HAP-1 (cell line): ENCODE data around the gene SPARC.

Experiments
- DNase-seq, 2 experiments: peaks; one replicate each; pipeline ENCODE4 v3.0.0-alpha.2; 2016 to 2020; ENCODE audit warnings: low spot score in 2 of 2
- H3K27me3 ChIP-seq: fragments of 250-450 bp; sonication (Bioruptor Pico); 2 replicates; pipeline ENCODE4 v1.5.1; 2020; ENCODE audit warnings: low read depth, mild to moderate bottlenecking, moderate library complexity
- H3K36me3 ChIP-seq: fragments of 250-450 bp; sonication (Bioruptor Pico); replicated peaks from 2 replicates; pipeline ENCODE4 v1.5.1; 2020; ENCODE audit warnings: mild to moderate bottlenecking
- H3K4me1 ChIP-seq: fragments of 250-450 bp; sonication (Bioruptor Pico); 2 replicates; pipeline ENCODE4 v1.5.1; 2020; ENCODE audit warnings: mild to moderate bottlenecking
- H3K4me3 ChIP-seq: fragments of 250-450 bp; sonication (Bioruptor Pico); 2 replicates; pipeline ENCODE4 v1.5.1; 2020; ENCODE audit warnings: mild to moderate bottlenecking, moderate library complexity
- H3K9me3 ChIP-seq: fragments of 250-450 bp; sonication (Bioruptor Pico); 2 replicates; pipeline ENCODE4 v1.5.1; 2020; ENCODE audit warnings: mild to moderate bottlenecking, moderate library complexity
- in situ Hi-C: fragments of 300-500 bp; cut with MboI; formaldehyde crosslinking; loops from 3 replicates; pipeline ENCODE4 v1.14.3; 2020; ENCODE audit warnings: low sequenced_read_pairs, inconsistent platforms, mixed read lengths

Gene SPARC

GRCh38 chr5:151651997-151652645 lies 34.6 kb downstream of the SPARC start:
- Histone ChIP-seq H3K27me3 (peaks cover 18% of the 10 kb centered on the region), H3K9me3 (no peaks in the 10 kb centered on the region), H3K4me1 (no peaks in the 10 kb centered on the region), H3K4me3 (no peak overlapping the region), H3K36me3 (no peaks in the 10 kb centered on the region)
- DNase-seq, result peak; percentile 64 to 86
- in situ Hi-C loops, result loop anchor here (5.0 kb wide), 1 partner anchor 205 kb away; the partner anchor contains the start of gene SLC36A1

GRCh38 chr5:151648988-151649387 lies 37.7 kb downstream of the SPARC start:
- no peak for DNase-seq
- Histone ChIP-seq H3K27me3 (peaks cover 2% of the 10 kb centered on the region; the same call in 1 of the 2 replicates), H3K4me3 (no peak overlapping the region), H3K4me1 (no peaks in the 10 kb centered on the region), H3K36me3 (no peaks in the 10 kb centered on the region), H3K9me3 (no peaks in the 10 kb centered on the region; the same call in 1 of the 2 replicates)
- in situ Hi-C loops, result no loop called here

GRCh38 chr5:151648089-151648488 lies 38.6 kb downstream of the SPARC start:
- in situ Hi-C loops, result no loop called here
- H3K27me3 ChIP-seq, result peaks cover under 1% of the 10 kb centered on the region; the same call in 1 of the 2 replicates
- no peaks in the 10 kb centered on the region for H3K4me1 ChIP-seq
- no peaks in the 10 kb centered on the region; the same call in 1 of the 2 replicates for H3K9me3 ChIP-seq
- no peaks in the 10 kb centered on the region for H3K36me3 ChIP-seq
- no peak for DNase-seq
- no peak overlapping the region for H3K4me3 ChIP-seq

GRCh38 chr5:151647320-151647861 lies 39.3 kb downstream of the SPARC start:
- Histone ChIP-seq H3K36me3 (no peaks in the 10 kb centered on the region), H3K4me1 (no peaks in the 10 kb centered on the region), H3K9me3 (no peaks in the 10 kb centered on the region; the same call in 1 of the 2 replicates), H3K27me3 (no peaks in the 10 kb centered on the region; the same call in 1 of the 2 replicates), H3K4me3 (no peak overlapping the region)
- in situ Hi-C loops, result no loop called here
- no peak for DNase-seq

- Histone ChIP-seq H3K4me3 (no peak overlapping the region), H3K4me1 (no peaks in the 10 kb centered on the region), H3K36me3 (no peaks in the 10 kb centered on the region), H3K27me3 (no peaks in the 10 kb centered on the region; the same call in 1 of the 2 replicates), H3K9me3 (no peaks in the 10 kb centered on the region; the same call in 1 of the 2 replicates)
- DNase-seq, result no peak
- in situ Hi-C loops, result no loop called here
Observed at GRCh38 chr5:151646334-151646733, 40.4 kb downstream of the SPARC start.

GRCh38 chr5:151643388-151643787 lies 43.3 kb downstream of the SPARC start:
- in situ Hi-C loops, result no loop called here
- Histone ChIP-seq H3K36me3 (no peaks in the 10 kb centered on the region), H3K4me1 (no peaks in the 10 kb centered on the region), H3K4me3 (no peak overlapping the region), H3K9me3 (no peaks in the 10 kb centered on the region; the same call in 1 of the 2 replicates), H3K27me3 (no peaks in the 10 kb centered on the region; the same call in 1 of the 2 replicates)
- DNase-seq, result no peak

- in situ Hi-C loops, result no loop called here
- H3K4me3 ChIP-seq, result no peak overlapping the region
Observed at GRCh38 chr5:151642472-151643140, 44.1 kb downstream of the SPARC start.

GRCh38 chr5:151638619-151639018 lies 48.1 kb downstream of the SPARC start:
- no peaks in the 10 kb centered on the region for H3K36me3 ChIP-seq
- H3K27me3 ChIP-seq, result peaks cover 14% of the 10 kb centered on the region
- H3K9me3 ChIP-seq, result no peaks in the 10 kb centered on the region; the same call in 1 of the 2 replicates
- H3K4me1 ChIP-seq, result no peaks in the 10 kb centered on the region
- H3K4me3 ChIP-seq, result no peak overlapping the region
- in situ Hi-C loops, result no loop called here
- no peak for DNase-seq

More at GRCh38 chr5:151642472-151643140, 44.1 kb downstream of the SPARC start:
- Histone ChIP-seq H3K9me3 (no peaks in the 10 kb centered on the region; the same call in 1 of the 2 replicates), H3K27me3 (peaks cover 3% of the 10 kb centered on the region; the same call in 1 of the 2 replicates), H3K4me1 (no peaks in the 10 kb centered on the region), H3K36me3 (no peaks in the 10 kb centered on the region)
- DNase-seq, result no peak

GRCh38 chr5:151637676-151638075 lies 49.0 kb downstream of the SPARC start:
- no peak for DNase-seq
- in situ Hi-C loops, result no loop called here
- Histone ChIP-seq H3K36me3 (no peaks in the 10 kb centered on the region), H3K27me3 (peaks cover 14% of the 10 kb centered on the region), H3K4me1 (no peaks in the 10 kb centered on the region), H3K9me3 (no peaks in the 10 kb centered on the region), H3K4me3 (no peak overlapping the region)

- in situ Hi-C loops, result no loop called here
- H3K9me3 ChIP-seq, result no peaks in the 10 kb centered on the region
Observed at GRCh38 chr5:151633892-151634291, 52.8 kb downstream of the SPARC start.

GRCh38 chr5:151632941-151633340 lies 53.8 kb downstream of the SPARC start:
- Histone ChIP-seq H3K27me3 (peaks cover 16% of the 10 kb centered on the region), H3K9me3 (no peaks in the 10 kb centered on the region)

More at GRCh38 chr5:151633892-151634291, 52.8 kb downstream of the SPARC start:
- Histone ChIP-seq H3K36me3 (no peaks in the 10 kb centered on the region), H3K4me3 (no peak overlapping the region), H3K27me3 (peaks cover 17% of the 10 kb centered on the region), H3K4me1 (no peaks in the 10 kb centered on the region)
- DNase-seq, result no peak

GRCh38 chr5:151632524-151632923 lies 54.2 kb downstream of the SPARC start:
- Histone ChIP-seq H3K9me3 (no peaks in the 10 kb centered on the region), H3K4me3 (no peak overlapping the region), H3K4me1 (no peaks in the 10 kb centered on the region), H3K27me3 (peaks cover 14% of the 10 kb centered on the region), H3K36me3 (no peaks in the 10 kb centered on the region)
- in situ Hi-C loops, result no loop called here
- DNase-seq, result no peak

More at GRCh38 chr5:151632941-151633340, 53.8 kb downstream of the SPARC start:
- no peaks in the 10 kb centered on the region for H3K4me1 ChIP-seq
- H3K36me3 ChIP-seq, result no peaks in the 10 kb centered on the region
- in situ Hi-C loops, result no loop called here
- H3K4me3 ChIP-seq, result no peak overlapping the region
- DNase-seq, result no peak

GRCh38 chr5:151631941-151632340 lies 54.8 kb downstream of the SPARC start:
- H3K36me3 ChIP-seq, result no peaks in the 10 kb centered on the region
- DNase-seq, result no peak
- no peaks in the 10 kb centered on the region for H3K4me1 ChIP-seq
- no peak overlapping the region for H3K4me3 ChIP-seq
- H3K27me3 ChIP-seq, result peaks cover 14% of the 10 kb centered on the region
- H3K9me3 ChIP-seq, result no peaks in the 10 kb centered on the region
- in situ Hi-C loops, result no loop called here

- Histone ChIP-seq H3K4me3 (no peak overlapping the region), H3K36me3 (no peaks in the 10 kb centered on the region), H3K27me3 (peaks cover 6% of the 10 kb centered on the region), H3K9me3 (no peaks in the 10 kb centered on the region), H3K4me1 (no peaks in the 10 kb centered on the region)
- in situ Hi-C loops, result no loop called here
- DNase-seq, result no peak
Observed at GRCh38 chr5:151630088-151630487, 56.6 kb downstream of the SPARC start.
